H9 (cell line): ENCODE results near the gene OSBPL10. TPM values are rescaled to one million over a fixed set of nuclear protein-coding genes. Genes with fewer than 3 reads are reported as not detected.

Experiments used
- DNase-seq: peaks from one replicate; pipeline ENCODE4 v3.0.0-alpha.2; 2017
- H2AFZ ChIP-seq: one replicate; pipeline ENCODE4 v1.6.1; 2013; ENCODE audit warnings: mild to moderate bottlenecking, low read length, control low read depth, moderate library complexity
- H2AK5ac ChIP-seq: 2 replicates; pipeline ENCODE4 v1.6.1; 2013; ENCODE audit warnings: low read length, control low read depth, mixed read lengths; ENCODE audit not compliant: insufficient read length
- H2BK120ac ChIP-seq: one replicate; pipeline ENCODE4 v1.6.1; 2013; ENCODE audit warnings: low read depth, mild to moderate bottlenecking, low read length, control low read depth, inconsistent platforms; ENCODE audit not compliant: poor library complexity, severe bottlenecking
- H2BK12ac ChIP-seq: 2 replicates; pipeline ENCODE4 v1.6.1; 2013; ENCODE audit warnings: low read length, control low read depth, mixed read lengths, low read depth; ENCODE audit not compliant: insufficient read length
- H2BK15ac ChIP-seq: 2 replicates; pipeline ENCODE4 v1.6.1; 2013; ENCODE audit warnings: low read depth, low read length, control low read depth
- H2BK20ac ChIP-seq: one replicate; pipeline ENCODE4 v1.6.1; 2013; ENCODE audit warnings: low read depth, mild to moderate bottlenecking, low read length, control low read depth, inconsistent platforms; ENCODE audit not compliant: poor library complexity, severe bottlenecking
- H2BK5ac ChIP-seq: 2 replicates; pipeline ENCODE4 v1.6.1; 2013; ENCODE audit warnings: low read length, control low read depth, mixed read lengths; ENCODE audit not compliant: insufficient read length
- H3K14ac ChIP-seq: 2 replicates; pipeline ENCODE4 v1.6.1; 2013; ENCODE audit warnings: low read length, control low read depth; ENCODE audit not compliant: insufficient read depth
- H3K18ac ChIP-seq: 2 replicates; pipeline ENCODE4 v1.6.1; 2013; ENCODE audit warnings: low read depth, mild to moderate bottlenecking, mixed read lengths, low read length, control low read depth; ENCODE audit not compliant: insufficient read length
- H3K23ac ChIP-seq: 2 replicates; pipeline ENCODE4 v1.6.1; 2013; ENCODE audit warnings: low read length, control low read depth, mixed read lengths, low read depth; ENCODE audit not compliant: insufficient read length
- H3K23me2 ChIP-seq: 2 replicates; pipeline ENCODE4 v1.6.1; 2013; ENCODE audit warnings: low read depth, mild to moderate bottlenecking, mixed read lengths, low read length, control low read depth; ENCODE audit not compliant: insufficient read length, poor library complexity, severe bottlenecking
- H3K27ac ChIP-seq: 2 replicates; pipeline ENCODE4 v1.5.1; 2013; ENCODE audit warnings: low read length, control low read depth, mixed read lengths, low read depth; ENCODE audit not compliant: insufficient read length
- H3K27me3 ChIP-seq: 2 replicates; pipeline ENCODE4 v1.6.1; 2013; ENCODE audit warnings: low read length, control low read depth, inconsistent platforms; ENCODE audit not compliant: insufficient read depth
- H3K4ac ChIP-seq: 2 replicates; pipeline ENCODE4 v1.6.1; 2013; ENCODE audit warnings: low read depth, mild to moderate bottlenecking, control low read depth, inconsistent platforms, low read length, moderate library complexity
- H3K4me1 ChIP-seq: 2 replicates; pipeline ENCODE4 v1.6.1; 2013; ENCODE audit warnings: low read length, control low read depth, inconsistent platforms; ENCODE audit not compliant: insufficient read depth
- H3K4me2 ChIP-seq: 2 replicates; pipeline ENCODE4 v1.6.1; 2013; ENCODE audit warnings: low read length, control low read depth, mixed read lengths; ENCODE audit not compliant: insufficient read length, insufficient read depth
- H3K56ac ChIP-seq: 2 replicates; pipeline ENCODE4 v1.6.1; 2013; ENCODE audit warnings: low read depth, mild to moderate bottlenecking, mixed read lengths, low read length, control low read depth; ENCODE audit not compliant: insufficient read length
- H3K79me1 ChIP-seq: 2 replicates; pipeline ENCODE4 v1.6.1; 2013; ENCODE audit warnings: low read depth, mild to moderate bottlenecking, moderate library complexity, low read length, control low read depth, inconsistent platforms; ENCODE audit not compliant: insufficient read depth, poor library complexity, severe bottlenecking
- H3K79me2 ChIP-seq: 2 replicates; pipeline ENCODE4 v1.6.1; 2013; ENCODE audit warnings: low read length, control low read depth, inconsistent platforms; ENCODE audit not compliant: insufficient read depth
- H3K9ac ChIP-seq: 2 replicates; pipeline ENCODE4 v1.6.1; 2013; ENCODE audit warnings: low read length, control low read depth, mixed read lengths; ENCODE audit not compliant: insufficient read length; ENCODE audit errors: extremely low read depth
- H3K9me3 ChIP-seq: one replicate; pipeline ENCODE4 v1.6.1; 2013; ENCODE audit warnings: low read depth, low read length, inconsistent platforms; ENCODE audit not compliant: control insufficient read depth
- H3T11ph ChIP-seq: one replicate; pipeline ENCODE4 v1.6.1; 2013; ENCODE audit warnings: mild to moderate bottlenecking, low read length, control low read depth, inconsistent platforms
- H4K20me1 ChIP-seq: one replicate; pipeline ENCODE4 v1.6.1; 2013; ENCODE audit not compliant: control insufficient read depth, insufficient read length, insufficient read depth
- H4K5ac ChIP-seq: 2 replicates; pipeline ENCODE4 v1.6.1; 2013; ENCODE audit warnings: low read depth, mild to moderate bottlenecking, mixed read lengths, low read length, control low read depth; ENCODE audit not compliant: insufficient read length
- H4K8ac ChIP-seq: replicated peaks from 2 replicates; pipeline ENCODE4 v1.6.1; 2013; ENCODE audit warnings: low read length, control low read depth, mixed read lengths, low read depth; ENCODE audit not compliant: insufficient read length
- H4K91ac ChIP-seq: 2 replicates; pipeline ENCODE4 v1.6.1; 2013; ENCODE audit warnings: low read depth, mild to moderate bottlenecking, moderate library complexity, mixed read lengths, low read length, control low read depth; ENCODE audit not compliant: insufficient read length
- H3K27ac Mint-ChIP-seq, 3 experiments: 2 replicates in 2 of 3; 3 replicates in 1 of 3; pipeline ENCODE4 v1.8.0; 2020 to 2021; ENCODE audit warnings: mixed read lengths in 3 of 3, mild to moderate bottlenecking in 1 of 3, moderate library complexity in 1 of 3
- H3K27me3 Mint-ChIP-seq: 2 replicates; pipeline ENCODE4 v1.8.0; 2021; ENCODE audit warnings: low read depth, mild to moderate bottlenecking, moderate library complexity, mixed read lengths
- H3K36me3 Mint-ChIP-seq, 3 experiments: 2 replicates in 2 of 3; 3 replicates in 1 of 3; pipeline ENCODE4 v1.8.0; 2020 to 2021; ENCODE audit warnings: low read depth in 3 of 3, mixed read lengths in 3 of 3; ENCODE audit not compliant: insufficient read depth in 1 of 3
- H3K4me1 Mint-ChIP-seq, 2 experiments: 2 replicates each; pipeline ENCODE4 v1.8.0; 2020; ENCODE audit warnings: mixed read lengths in 2 of 2
- H3K4me3 Mint-ChIP-seq, 2 experiments: 2 replicates in 1 of 2; 3 replicates in 1 of 2; pipeline ENCODE4 v1.8.0; 2020 to 2021; ENCODE audit warnings: mild to moderate bottlenecking in 2 of 2, mixed read lengths in 2 of 2, moderate library complexity in 1 of 2
- H3K9me3 Mint-ChIP-seq, 2 experiments: 2 replicates in 1 of 2; 3 replicates in 1 of 2; pipeline ENCODE4 v1.8.0; 2020; ENCODE audit warnings: mild to moderate bottlenecking in 2 of 2, mixed read lengths in 2 of 2, moderate library complexity in 1 of 2
- CTCF ChIP-seq: fragments of 200-600 bp; sonication (generic); conservative IDR thresholded peaks from 3 replicates; pipeline ENCODE4 v1.8.0; 2021; ENCODE audit warnings: antibody characterized with exemption, mild to moderate bottlenecking
- WGBS: extraction: QIAGEN DNeasy Blood & Tissue Kit; methylation state at CpG from one replicate; pipeline ENCODE4 v1.1.7; 2013; ENCODE audit warnings: missing lambda C conversion rate, low lambda C conversion rate, mixed read lengths; ENCODE audit not compliant: insufficient read length; ENCODE audit errors: extremely low coverage; 5-methylcytosine and 5-hydroxymethylcytosine counted together
- total RNA-seq: library from RNA; stranded (reverse); gene quantifications from 2 replicates; pipeline ENCODE4 v1.2.1, GENCODE V29; 2021

Gene OSBPL10
- total RNA-seq, 1 experiment from 2014 or later = 42.7 TPM

- peaks cover 10% of the 10 kb centered on the region for H3K4me1 ChIP-seq
- H3K18ac ChIP-seq = no peak overlapping the region
- H3K27ac ChIP-seq = no peak overlapping the region
- H3T11ph ChIP-seq = no peak overlapping the region
- no peak overlapping the region for H2AK5ac ChIP-seq
- peaks cover 7% of the 10 kb centered on the region for H3K79me1 ChIP-seq
- H3K23me2 ChIP-seq = no peaks in the 10 kb centered on the region
- H4K91ac ChIP-seq = no peak overlapping the region
- H2BK15ac ChIP-seq = no peak overlapping the region
- no peak overlapping the region for H4K5ac ChIP-seq
- Mint-ChIP-seq H3K36me3 (no peaks in the 10 kb centered on the region), H3K4me1 (peaks cover 48 to 53% of the 10 kb centered on the region in 2 experiments), H3K27me3 (no peaks in the 10 kb centered on the region), H3K4me3 (no peak overlapping the region), H3K9me3 (no peaks in the 10 kb centered on the region), H3K27ac (no peak overlapping the region)
- H3K27me3 ChIP-seq = no peaks in the 10 kb centered on the region
- no peak overlapping the region for H3K4ac ChIP-seq
- H4K8ac ChIP-seq = no peak overlapping the region
- H3K56ac ChIP-seq = no peak overlapping the region
- no CpG with 5 or more reads among the region's 1 CpG for WGBS
- no peaks in the 10 kb centered on the region for H4K20me1 ChIP-seq
- no peak overlapping the region for H3K14ac ChIP-seq
- no peak overlapping the region for H3K4me2 ChIP-seq
- no peak overlapping the region for H2AFZ ChIP-seq
- DNase-seq = no peak
- no peak overlapping the region for H2BK20ac ChIP-seq
- no peak overlapping the region for H2BK120ac ChIP-seq
- H3K79me2 ChIP-seq = peaks cover 28% of the 10 kb centered on the region; the same call in 1 of the 2 replicates
- H3K9me3 ChIP-seq = no peaks in the 10 kb centered on the region
- no peak overlapping the region for H3K9ac ChIP-seq
- H2BK5ac ChIP-seq = no peak overlapping the region
- no peak overlapping the region for H3K23ac ChIP-seq
- TF ChIP-seq CTCF = no peak
- no peak overlapping the region for H2BK12ac ChIP-seq
These were observed 74.9 kb downstream of the OSBPL10 start for GRCh38 chr3:31906182-31906581.
